ENCODE data around the gene DRC3.
A peak's percentile ranks its signal among the peaks of the same experiment; 100 is the strongest.

The DRC3 gene

DNA sequence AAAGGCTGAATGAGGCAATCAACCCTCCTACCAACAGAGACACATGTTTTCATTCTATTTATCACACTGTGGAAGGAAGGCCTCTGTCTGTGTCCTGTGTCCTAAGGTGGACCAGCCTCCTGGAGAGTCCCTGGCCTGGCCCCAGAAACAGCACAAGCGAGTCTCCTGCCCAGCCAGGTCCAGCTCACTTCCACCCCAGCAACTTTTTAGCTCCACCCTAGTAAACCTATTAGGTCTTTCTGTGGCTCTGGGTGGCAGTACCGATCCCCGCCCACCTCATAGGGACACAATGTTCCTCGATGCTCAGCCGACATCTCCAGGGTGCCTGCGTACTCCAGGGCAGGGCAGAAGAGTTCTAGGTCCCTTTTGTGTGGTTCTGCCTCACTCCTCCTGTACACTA lies 10.7 kb downstream of the DRC3 start:
- no peak for DNase-seq (ENCODE audit: low read depth)
- H3K4me3 ChIP-seq (replicated peaks; ENCODE audit: low read depth, low read length): no peak overlapping the region
- no peak for TF ChIP-seq CTCF (IDR thresholded peaks at IDR 0.05; ENCODE audit: low read length, missing control alignments)

GRCh38 chr17:17983776-17984175 lies 11.1 kb downstream of the DRC3 start:
- TF ChIP-seq CTCF (IDR thresholded peaks at IDR 0.05; ENCODE audit: low read length, missing control alignments): no peak
- DNase-seq (ENCODE audit: low read depth): no peak
- H3K4me3 ChIP-seq (replicated peaks; ENCODE audit: low read depth, low read length): no peak overlapping the region

DNA sequence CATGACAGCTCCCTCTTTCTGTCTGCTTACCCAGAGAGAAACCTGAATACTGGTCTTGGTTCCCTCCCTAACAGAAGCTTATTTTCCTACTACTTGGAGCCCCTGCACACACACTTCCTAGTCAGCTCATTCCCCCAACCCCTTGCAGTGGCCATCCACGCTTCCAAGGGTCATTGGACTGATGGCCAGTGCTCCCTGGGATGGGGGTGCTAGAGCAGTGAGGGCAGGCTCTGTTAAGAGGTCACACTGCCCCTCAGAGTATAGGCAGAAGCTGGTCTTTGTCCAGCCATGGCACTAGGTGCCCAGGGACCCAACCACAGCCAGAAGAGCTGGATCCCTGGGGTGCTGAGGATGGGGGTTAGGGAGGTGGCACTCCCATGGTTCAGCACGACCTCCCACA lies 12.5 kb downstream of the DRC3 start:
- no peak for DNase-seq (ENCODE audit: low read depth)
- H3K4me3 ChIP-seq (replicated peaks; ENCODE audit: low read depth, low read length): no peak overlapping the region
- TF ChIP-seq CTCF (IDR thresholded peaks at IDR 0.05; ENCODE audit: low read length, missing control alignments): no peak

DNA sequence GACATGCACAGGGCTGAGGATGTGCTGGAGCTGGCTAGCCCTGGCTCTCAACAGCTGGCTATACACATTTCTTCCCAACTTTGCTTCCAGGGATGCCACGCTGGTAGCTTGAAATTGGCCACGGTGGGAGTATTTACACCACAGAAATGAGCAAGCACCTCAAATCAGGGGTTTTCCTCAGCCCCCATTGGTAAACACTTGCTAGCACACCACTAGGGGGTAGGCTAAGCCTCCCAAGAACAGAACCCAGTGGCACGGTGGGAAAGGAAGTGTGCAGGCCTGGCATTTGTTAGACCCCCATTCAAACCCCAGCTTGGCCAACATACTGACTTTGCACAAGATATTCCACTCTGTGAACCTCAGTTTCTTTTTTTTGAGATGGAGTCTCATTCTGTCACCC lies 12.9 kb downstream of the DRC3 start:
- no peak overlapping the region for H3K4me3 ChIP-seq (replicated peaks; ENCODE audit: low read depth, low read length)
- peak; percentile 34 for DNase-seq (ENCODE audit: low read depth)
- TF ChIP-seq CTCF (IDR thresholded peaks at IDR 0.05; ENCODE audit: low read length, missing control alignments): peak; percentile 36

DNA sequence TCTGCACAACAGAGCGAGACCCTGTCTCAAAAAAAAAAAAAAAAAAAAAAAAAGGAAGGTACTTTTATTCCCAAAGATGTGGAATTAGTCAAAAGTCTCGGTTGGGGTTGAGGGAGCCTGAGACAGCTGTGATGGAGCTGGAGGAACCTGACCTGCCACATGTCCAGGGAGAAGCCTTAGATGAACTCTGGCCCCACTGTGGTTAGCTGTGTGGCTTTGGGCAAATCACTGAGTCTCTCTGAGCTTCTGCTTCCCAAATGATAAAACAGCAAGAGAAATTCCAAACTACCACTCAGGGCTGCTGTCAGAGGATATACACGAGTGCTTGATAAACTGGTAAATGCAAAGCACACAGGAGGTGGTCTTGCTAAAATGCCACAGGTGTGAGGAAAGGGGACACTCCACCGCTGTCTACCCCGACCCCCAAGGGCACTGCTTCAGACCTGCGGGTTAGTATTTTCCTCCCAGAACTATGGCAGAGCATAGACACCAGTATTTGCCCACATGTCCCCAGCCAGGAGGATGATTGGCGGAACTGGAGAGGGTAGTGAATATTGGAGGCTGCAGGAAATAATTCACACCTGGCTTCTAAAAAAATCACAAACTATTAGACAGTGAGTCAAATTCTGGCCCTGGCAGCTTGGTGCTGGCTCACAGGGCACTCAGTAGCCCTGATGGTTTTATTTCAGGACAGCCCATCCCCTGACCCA lies 14.7 kb downstream of the DRC3 start:
- no peak for DNase-seq (ENCODE audit: low read depth)
- H3K4me3 ChIP-seq (replicated peaks; ENCODE audit: low read depth, low read length): no peak overlapping the region
- no peak for TF ChIP-seq CTCF (IDR thresholded peaks at IDR 0.05; ENCODE audit: low read length, missing control alignments)

- no peak overlapping the region for H3K4me3 ChIP-seq (replicated peaks; ENCODE audit: low read depth, low read length)
- DNase-seq (ENCODE audit: low read depth): no peak
- no peak for TF ChIP-seq CTCF (IDR thresholded peaks at IDR 0.05; ENCODE audit: low read length, missing control alignments)
These were observed 15.2 kb downstream of the DRC3 start for GRCh38 chr17:17987901-17988300.

DNA sequence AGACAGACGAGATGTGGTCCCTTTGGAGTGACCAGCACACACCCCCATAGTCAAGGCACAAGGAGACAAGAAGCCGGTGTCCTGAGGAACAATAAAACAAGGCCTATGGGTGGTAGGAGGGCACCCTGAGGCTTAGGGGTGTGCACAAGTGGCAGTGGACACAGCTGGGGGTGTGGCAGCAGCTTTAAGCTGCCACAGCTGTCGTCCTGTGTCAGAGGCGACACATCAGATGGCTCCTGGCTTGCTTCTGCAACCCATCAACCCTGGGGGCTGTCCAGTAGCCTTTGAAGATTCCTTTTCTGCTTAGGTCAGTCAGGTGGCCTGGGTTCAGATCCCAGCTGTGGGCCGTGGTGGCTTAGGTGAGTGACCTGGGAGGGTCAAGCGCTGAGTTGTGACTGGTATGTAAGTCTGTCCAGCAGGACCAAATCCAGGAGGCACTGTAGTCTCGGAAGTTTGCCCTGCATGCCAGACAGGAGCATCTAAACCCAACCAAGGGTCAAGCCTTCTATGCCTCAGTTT lies 15.8 kb downstream of the DRC3 start:
- H3K4me3 ChIP-seq (replicated peaks; ENCODE audit: low read depth, low read length): no peak overlapping the region
- TF ChIP-seq CTCF (IDR thresholded peaks at IDR 0.05; ENCODE audit: low read length, missing control alignments): no peak
- DNase-seq (ENCODE audit: low read depth): no peak
